ENCODE measurements around the gene KPNA3. TPM values are rescaled to one million over a fixed set of nuclear protein-coding genes. Genes with fewer than 3 reads are reported as not detected.

Gene KPNA3, protein sequence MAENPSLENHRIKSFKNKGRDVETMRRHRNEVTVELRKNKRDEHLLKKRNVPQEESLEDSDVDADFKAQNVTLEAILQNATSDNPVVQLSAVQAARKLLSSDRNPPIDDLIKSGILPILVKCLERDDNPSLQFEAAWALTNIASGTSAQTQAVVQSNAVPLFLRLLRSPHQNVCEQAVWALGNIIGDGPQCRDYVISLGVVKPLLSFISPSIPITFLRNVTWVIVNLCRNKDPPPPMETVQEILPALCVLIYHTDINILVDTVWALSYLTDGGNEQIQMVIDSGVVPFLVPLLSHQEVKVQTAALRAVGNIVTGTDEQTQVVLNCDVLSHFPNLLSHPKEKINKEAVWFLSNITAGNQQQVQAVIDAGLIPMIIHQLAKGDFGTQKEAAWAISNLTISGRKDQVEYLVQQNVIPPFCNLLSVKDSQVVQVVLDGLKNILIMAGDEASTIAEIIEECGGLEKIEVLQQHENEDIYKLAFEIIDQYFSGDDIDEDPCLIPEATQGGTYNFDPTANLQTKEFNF
- 18.5 TPM for polyA plus RNA-seq

DNA sequence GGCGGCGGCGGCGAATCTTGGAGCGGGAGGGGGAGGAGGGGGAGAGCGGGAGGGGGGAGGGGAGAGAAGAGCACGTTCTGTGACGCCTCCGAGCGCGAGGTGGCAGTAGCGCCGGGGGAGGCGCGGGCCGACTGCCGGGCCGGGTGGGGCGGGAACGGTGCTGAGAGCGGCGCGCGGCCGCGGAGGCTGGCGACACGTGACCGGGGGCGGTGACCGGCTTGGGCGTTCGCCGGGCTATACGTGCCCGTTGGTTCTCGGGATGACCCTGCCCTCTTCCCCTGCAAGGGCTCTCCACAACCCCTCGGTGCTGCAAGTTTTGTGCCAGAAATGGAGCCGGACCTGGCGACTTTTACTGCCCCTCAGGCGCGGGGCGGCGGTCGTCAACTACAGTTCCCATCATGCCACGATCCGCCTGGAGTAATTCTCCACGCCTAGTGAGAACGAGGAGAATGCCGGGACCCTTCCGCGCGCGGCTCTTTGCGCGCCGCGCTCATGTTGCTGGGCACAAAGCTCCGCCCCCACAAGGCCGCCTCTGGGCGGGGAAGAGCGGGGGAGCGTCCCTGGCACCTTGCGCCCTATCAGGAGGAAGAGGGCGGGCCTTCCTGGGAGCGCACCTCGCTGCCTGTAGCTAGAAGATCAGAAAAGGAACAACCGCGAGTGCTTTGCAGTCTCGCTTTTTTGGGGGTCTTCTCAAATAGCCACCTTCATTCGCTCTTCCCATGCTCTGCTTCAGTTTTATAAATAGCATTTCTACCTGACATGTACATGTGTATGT, at the start of gene KPNA3:
KPNA3 (minus strand) TSS at position 133 of the 775 bp plus-strand sequence. CDS start 176 bp downstream, outside the sequence.
- Mint-ChIP-seq H3K27me3 (peaks cover 4% of the 10 kb centered on the region), H3K9me3 (no peaks in the 10 kb centered on the region), H3K4me3 (peak within 1 kb of the TSS; percentile 97 to 99 (median 98)), H3K27ac (peak within 1 kb of the TSS; percentile 94 to 100 (median 99)), H3K4me1 (peaks cover 20 to 29% (median 28%) of the 10 kb centered on the region in 3 donors), H3K36me3 (peaks cover 5% of the 10 kb centered on the region)

DNA sequence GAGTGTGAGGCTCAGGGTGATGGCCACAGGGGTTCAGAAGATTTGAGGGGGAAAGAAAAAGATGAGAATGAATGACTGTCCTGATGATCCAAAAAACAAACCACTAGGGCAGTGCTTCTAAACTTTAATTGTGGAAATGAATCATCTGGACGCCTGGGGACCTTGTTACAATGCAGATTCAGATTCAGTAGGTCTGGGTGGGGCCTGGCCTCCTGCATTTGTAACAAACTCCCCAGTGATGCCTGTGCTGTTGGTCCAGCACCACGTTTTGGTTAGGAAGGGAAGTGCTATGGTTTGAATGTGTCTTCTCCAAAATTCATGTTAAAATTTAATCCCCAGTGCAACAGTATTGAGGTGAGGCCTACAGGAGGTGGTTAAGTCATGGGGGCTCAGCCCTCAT, 49.5 kb upstream of the KPNA3 start:
- no peaks in the 10 kb centered on the region for H3K36me3 Mint-ChIP-seq
- peaks cover 2% of the 10 kb centered on the region for H3K27me3 Mint-ChIP-seq
- no peak overlapping the region for H3K27ac Mint-ChIP-seq
- H3K9me3 Mint-ChIP-seq, result peaks cover 0 to 1% (median 0%) of the 10 kb centered on the region in 3 donors
- H3K4me3 Mint-ChIP-seq, result no peak overlapping the region
- H3K4me1 Mint-ChIP-seq, result no peaks in the 10 kb centered on the region

DNA sequence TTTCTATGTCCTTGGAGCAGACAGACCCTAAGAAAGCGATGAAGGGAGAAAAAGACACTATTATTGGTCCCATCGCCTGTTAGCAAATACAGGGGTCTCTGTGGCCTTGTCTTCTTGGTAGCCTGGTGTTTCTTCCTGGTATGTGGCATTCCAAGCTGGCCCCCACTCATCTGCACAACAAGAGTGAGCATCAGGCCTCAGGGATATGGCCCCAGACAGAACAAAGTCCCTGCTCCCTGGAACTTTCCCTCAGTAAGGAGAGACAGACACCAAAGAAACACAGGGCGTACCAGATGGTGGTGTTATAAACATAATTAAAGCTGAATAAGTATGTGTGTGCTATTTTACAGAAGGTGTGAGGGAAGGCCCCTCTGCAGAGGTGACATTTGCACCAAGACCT, 48.2 kb upstream of the KPNA3 start:
- Mint-ChIP-seq H3K9me3 (peaks cover 0 to 1% (median 0%) of the 10 kb centered on the region in 3 donors), H3K4me1 (no peaks in the 10 kb centered on the region), H3K27ac (no peak overlapping the region), H3K4me3 (no peak overlapping the region), H3K36me3 (no peaks in the 10 kb centered on the region), H3K27me3 (peaks cover 2% of the 10 kb centered on the region)

DNA sequence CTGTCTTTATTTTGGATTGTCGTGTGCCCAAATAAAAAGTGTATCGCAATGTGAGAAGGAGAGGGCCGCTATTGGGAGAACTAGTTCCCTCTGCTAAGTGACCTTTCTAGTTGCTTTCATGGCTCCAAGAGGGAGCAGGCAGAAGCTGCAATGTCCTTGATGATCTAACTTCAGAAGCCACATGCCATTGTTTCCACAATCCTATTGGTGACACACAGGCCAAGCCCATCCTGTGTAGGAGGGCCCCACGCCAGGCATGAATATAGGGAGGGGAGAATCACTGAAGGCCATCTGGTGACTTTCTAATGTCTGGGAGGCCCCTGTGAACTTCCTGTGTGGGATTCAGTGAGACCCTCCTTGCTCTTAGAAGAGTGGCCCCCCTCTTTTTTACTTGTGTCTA, 47.8 kb upstream of the KPNA3 start:
- Mint-ChIP-seq H3K4me1 (no peaks in the 10 kb centered on the region), H3K27me3 (peaks cover 2% of the 10 kb centered on the region), H3K9me3 (peaks cover 0 to 1% (median 0%) of the 10 kb centered on the region in 3 donors), H3K4me3 (no peak overlapping the region), H3K36me3 (no peaks in the 10 kb centered on the region), H3K27ac (peak overlapping the region in 1 of 3 donors; percentile 40)

DNA sequence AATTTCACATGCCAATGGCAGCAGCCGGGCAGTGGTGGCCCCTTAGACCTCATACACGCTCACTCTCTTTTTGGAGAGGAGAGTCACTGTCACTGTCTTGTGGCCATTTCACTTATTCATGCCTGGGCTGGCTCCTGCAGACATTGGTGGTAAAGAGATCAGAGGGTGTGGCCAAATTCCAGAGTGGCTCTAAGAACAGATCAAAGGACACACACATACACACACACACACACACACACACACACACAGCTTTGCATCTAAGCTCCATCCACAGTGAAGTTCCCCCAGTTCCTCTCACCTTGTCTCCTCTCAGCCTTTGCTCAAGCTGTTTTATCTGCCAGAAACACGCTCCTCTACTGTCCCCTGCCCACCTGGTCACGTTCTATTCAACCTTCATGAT, 46.5 kb upstream of the KPNA3 start:
- Mint-ChIP-seq H3K4me1 (no peaks in the 10 kb centered on the region), H3K27me3 (peaks cover 5% of the 10 kb centered on the region), H3K9me3 (peaks cover 0 to 1% (median 0%) of the 10 kb centered on the region in 3 donors), H3K36me3 (no peaks in the 10 kb centered on the region), H3K4me3 (no peak overlapping the region), H3K27ac (peak overlapping the region in 1 of 3 donors; percentile 76)

DNA sequence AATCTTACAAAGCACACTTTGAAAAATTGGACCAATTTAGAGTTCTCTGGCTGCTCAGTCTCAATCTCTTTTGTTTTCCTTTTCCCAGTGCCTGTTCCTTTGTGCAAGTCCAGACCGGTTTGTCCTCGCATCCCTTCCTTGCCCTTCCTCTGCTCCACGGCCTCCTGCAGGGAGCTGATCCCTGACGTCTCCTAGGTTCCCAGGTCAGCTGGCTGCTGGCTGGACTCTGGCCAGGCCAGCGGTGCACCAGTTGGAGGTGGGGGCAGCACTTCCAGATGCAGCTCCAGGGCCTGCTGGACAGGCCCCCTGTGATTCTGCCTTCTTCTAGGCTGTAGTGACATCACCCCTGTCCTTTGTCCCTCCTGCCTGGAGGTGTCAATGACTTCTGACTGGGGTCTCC, 44.0 kb upstream of the KPNA3 start:
- H3K9me3 Mint-ChIP-seq, result peaks cover 0 to 2% (median 1%) of the 10 kb centered on the region in 3 donors
- H3K27ac Mint-ChIP-seq, result no peak overlapping the region
- peaks cover 8% of the 10 kb centered on the region for H3K27me3 Mint-ChIP-seq
- H3K4me3 Mint-ChIP-seq, result no peak overlapping the region
- peaks cover 0 to 2% (median 0%) of the 10 kb centered on the region in 3 donors for H3K4me1 Mint-ChIP-seq
- peaks cover 2% of the 10 kb centered on the region for H3K36me3 Mint-ChIP-seq

DNA sequence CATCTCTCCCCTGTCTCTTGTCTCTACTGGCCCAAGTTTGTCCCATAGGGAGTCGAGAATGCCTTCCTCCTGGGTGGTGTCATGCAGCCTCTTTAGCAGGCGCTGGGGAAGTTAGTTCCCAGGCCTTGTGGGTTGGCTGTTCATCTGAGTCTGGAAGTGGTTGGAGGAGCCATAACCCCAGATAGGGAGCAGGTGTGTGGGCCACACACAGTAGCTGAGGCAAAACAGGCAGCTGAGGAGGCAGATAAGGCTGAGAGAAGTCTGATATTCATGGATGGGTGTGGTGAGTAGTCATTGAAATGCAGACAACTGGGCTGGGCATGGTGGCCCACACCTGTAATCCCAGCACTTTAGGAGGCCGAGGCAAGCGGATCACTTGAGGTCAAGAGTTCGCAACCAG, 40.9 kb upstream of the KPNA3 start:
- Mint-ChIP-seq H3K9me3 (peaks cover 0 to 5% (median 4%) of the 10 kb centered on the region in 3 donors), H3K27me3 (peaks cover 9% of the 10 kb centered on the region), H3K36me3 (peaks cover 5% of the 10 kb centered on the region), H3K4me3 (no peak overlapping the region), H3K27ac (no peak overlapping the region), H3K4me1 (peaks cover 0 to 4% (median 3%) of the 10 kb centered on the region in 3 donors)

DNA sequence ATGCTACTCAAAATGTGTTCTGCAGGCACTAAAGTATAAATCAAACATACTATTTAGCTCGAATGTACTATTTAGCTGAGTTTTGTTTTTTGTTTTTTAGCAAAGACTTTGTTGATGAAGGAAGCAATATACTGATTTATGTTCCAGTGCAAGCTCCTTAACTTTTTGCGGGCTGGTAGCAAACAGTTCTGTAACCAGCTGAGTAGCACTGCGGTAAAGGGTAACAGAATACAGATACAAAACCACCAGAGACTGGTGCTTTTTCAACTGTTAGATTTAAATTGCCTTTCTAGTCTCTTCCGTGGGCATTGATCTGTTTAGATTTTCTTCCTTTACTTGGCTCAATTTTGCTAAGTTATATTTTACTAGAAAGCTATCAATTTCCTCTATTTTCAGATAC, 39.0 kb upstream of the KPNA3 start:
- H3K36me3 Mint-ChIP-seq, result peaks cover 5% of the 10 kb centered on the region
- H3K27ac Mint-ChIP-seq, result no peak overlapping the region
- H3K4me1 Mint-ChIP-seq, result peaks cover 0 to 4% (median 3%) of the 10 kb centered on the region in 3 donors
- H3K9me3 Mint-ChIP-seq, result peaks cover 0 to 5% (median 4%) of the 10 kb centered on the region in 3 donors
- peak overlapping the region in 1 of 4 donors; percentile 61 for H3K4me3 Mint-ChIP-seq
- peaks cover 10% of the 10 kb centered on the region for H3K27me3 Mint-ChIP-seq

DNA sequence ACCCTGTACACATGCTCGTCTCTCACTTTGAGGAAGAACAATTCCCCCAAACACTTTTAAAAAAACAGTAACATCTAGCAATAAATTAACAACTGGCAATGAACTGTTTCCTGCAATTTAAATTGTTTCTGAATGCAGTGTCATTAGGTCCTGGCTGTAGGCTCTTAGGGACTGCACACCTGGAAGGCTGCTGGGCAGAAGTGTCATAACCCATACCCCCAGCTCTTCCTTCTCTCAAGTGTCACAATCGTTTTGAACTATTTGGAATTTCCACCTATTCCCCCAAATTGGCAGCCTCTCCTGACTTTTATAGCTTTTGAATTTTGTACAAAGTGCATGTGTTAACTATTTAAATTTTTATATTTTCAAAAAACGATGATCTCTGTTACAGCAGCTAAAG, 38.2 kb upstream of the KPNA3 start:
- peaks cover 5% of the 10 kb centered on the region for H3K36me3 Mint-ChIP-seq
- H3K4me1 Mint-ChIP-seq, result peaks cover 0 to 4% (median 3%) of the 10 kb centered on the region in 3 donors
- H3K4me3 Mint-ChIP-seq, result no peak overlapping the region
- H3K9me3 Mint-ChIP-seq, result peaks cover 0 to 5% (median 4%) of the 10 kb centered on the region in 3 donors
- peaks cover 10% of the 10 kb centered on the region for H3K27me3 Mint-ChIP-seq
- no peak overlapping the region for H3K27ac Mint-ChIP-seq

DNA sequence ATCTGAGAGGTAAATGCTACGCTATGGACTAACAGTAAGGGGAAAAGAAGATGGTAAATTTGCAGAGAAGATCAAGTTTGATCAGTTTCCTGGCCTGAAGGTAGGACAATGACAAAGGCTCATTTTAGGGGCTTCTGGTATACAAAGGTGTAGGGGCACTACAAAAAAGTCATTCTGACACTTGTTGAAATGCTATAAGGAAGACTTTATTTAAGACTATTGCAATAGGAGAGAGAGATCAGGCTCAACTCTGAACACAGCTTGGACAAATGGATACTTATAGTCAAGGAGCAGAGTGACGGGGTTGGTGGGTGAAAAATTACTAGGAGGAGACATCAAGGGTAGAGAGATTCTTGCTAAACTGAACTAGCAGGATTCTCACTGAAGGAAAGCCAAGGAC, 37.2 kb upstream of the KPNA3 start:
- Mint-ChIP-seq H3K27me3 (peaks cover 10% of the 10 kb centered on the region), H3K4me1 (peaks cover 0 to 4% (median 3%) of the 10 kb centered on the region in 3 donors), H3K4me3 (no peak overlapping the region), H3K36me3 (peaks cover 5% of the 10 kb centered on the region), H3K9me3 (peaks cover 0 to 5% (median 4%) of the 10 kb centered on the region in 3 donors), H3K27ac (peak overlapping the region in 1 of 3 donors; percentile 65)

DNA sequence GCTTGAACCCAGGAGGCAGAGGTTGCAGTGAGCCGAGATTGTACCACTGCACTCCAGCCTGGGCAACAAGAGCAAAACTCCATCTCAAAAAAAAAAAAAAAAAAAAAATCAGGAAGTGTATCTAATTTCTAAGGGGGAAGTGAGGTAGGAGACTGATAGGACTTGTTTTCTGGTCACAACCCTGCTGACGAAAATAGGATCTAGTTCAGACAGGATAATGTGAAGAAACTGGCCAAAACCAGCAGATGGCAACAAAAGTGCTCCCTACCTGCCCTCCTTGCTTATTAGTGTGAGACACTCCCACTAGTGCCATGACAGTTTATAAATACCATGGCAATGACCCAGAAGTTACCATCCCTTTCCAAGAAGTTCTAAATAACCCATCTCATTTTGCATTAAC, 36.0 kb upstream of the KPNA3 start:
- peaks cover 5% of the 10 kb centered on the region for H3K36me3 Mint-ChIP-seq
- no peak overlapping the region for H3K4me3 Mint-ChIP-seq
- no peak overlapping the region for H3K27ac Mint-ChIP-seq
- peaks cover 7% of the 10 kb centered on the region for H3K27me3 Mint-ChIP-seq
- peaks cover 0 to 4% (median 3%) of the 10 kb centered on the region in 3 donors for H3K4me1 Mint-ChIP-seq
- peaks cover 0 to 5% (median 4%) of the 10 kb centered on the region in 3 donors for H3K9me3 Mint-ChIP-seq

DNA sequence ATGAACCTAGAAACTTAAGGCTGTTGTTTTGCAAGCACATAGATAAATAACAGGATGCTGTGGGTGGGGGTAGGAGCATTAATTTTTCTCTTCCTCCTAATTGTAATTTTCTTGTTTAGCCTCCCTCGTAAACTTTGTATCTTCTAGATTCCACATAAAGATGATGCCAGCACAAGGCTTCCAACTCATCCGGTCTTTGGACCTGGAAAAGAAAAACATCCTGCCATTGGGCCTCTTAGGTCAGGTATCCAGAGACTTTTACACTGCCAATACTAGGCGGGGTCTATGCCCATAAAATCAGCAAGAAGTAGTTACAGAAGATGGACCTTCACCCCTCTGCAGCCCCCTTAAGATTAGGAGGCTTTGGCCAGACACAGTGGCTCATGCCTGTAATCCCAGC, 35.4 kb upstream of the KPNA3 start:
- peaks cover 4% of the 10 kb centered on the region for H3K27me3 Mint-ChIP-seq
- peaks cover 3% of the 10 kb centered on the region for H3K36me3 Mint-ChIP-seq
- H3K9me3 Mint-ChIP-seq, result peaks cover 0 to 5% (median 3%) of the 10 kb centered on the region in 3 donors
- peaks cover 0 to 4% (median 3%) of the 10 kb centered on the region in 3 donors for H3K4me1 Mint-ChIP-seq
- no peak overlapping the region for H3K27ac Mint-ChIP-seq
- no peak overlapping the region for H3K4me3 Mint-ChIP-seq

DNA sequence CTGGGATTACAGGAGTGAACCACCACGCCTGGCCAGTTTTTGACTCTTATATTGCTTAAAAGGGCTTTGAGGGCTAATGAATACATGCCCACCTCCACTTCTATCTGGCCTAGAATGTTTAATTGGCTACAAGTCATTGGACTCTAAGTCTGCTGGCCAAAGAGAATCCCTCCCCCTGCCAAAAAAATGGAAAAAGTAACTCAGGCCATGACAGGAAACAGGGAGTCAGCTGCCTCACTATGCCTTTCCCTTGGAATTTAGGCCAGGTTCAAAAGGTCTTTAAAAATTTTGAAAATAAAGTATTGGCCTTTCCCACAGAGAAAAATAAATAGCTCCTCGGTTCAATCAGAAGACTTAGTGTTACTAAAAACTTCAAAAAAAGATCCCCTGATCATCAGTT, 34.9 kb upstream of the KPNA3 start:
- Mint-ChIP-seq H3K27me3 (peaks cover 4% of the 10 kb centered on the region), H3K27ac (no peak overlapping the region), H3K36me3 (peaks cover 3% of the 10 kb centered on the region), H3K4me1 (peaks cover 0 to 4% (median 3%) of the 10 kb centered on the region in 3 donors), H3K9me3 (peaks cover 0 to 5% (median 3%) of the 10 kb centered on the region in 3 donors), H3K4me3 (no peak overlapping the region)

DNA sequence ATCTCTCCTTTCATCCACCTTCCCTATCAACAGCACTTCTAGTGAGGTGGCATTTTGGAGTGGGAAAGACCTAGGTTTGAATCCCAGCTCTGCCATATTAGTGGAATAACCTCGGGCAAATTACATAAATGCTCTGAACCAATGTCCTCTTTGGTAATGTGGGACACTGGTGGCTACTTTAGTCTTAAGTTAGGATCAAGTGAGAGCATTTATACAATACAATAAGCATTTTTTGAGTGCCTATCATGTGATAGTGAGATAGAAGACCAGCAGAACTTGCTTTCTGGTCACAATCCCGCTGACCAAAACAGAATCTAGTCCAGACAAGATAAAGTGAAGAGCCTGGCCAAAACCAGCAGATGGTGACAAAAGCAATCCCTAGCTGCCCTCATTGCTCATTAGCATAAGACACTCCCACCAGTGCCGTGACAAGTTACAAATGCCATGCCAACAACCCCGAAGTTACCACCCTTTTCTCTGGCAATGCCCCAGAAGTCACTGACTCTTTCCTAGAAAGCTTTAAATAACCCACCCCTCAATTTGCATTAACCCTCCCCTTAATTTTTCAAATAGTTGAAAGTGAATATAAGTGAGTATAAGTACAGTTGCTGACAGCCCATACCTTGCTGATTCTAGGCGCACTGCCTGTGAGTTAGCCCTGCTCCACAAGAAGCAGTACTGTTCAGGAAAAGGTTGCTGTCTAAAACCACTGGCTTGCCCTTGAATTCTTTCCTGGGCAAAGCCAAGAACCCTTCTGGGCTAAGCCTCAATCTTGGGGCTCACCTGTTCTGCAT, 28.9 kb upstream of the KPNA3 start:
- Mint-ChIP-seq H3K36me3 (no peaks in the 10 kb centered on the region), H3K9me3 (peaks cover 0 to 5% (median 0%) of the 10 kb centered on the region in 3 donors), H3K4me3 (peak overlapping the region in 1 of 4 donors; percentile 26), H3K27me3 (peaks cover 6% of the 10 kb centered on the region), H3K4me1 (peaks cover 0 to 2% (median 0%) of the 10 kb centered on the region in 3 donors), H3K27ac (peak overlapping the region in 1 of 3 donors; percentile 26)

Measured in IgD-negative memory B cell (primary cell).